Neural progenitor cell (in vitro differentiated cells): ENCODE measurements around the gene LDB3. TPM values are rescaled to one million over a fixed set of nuclear protein-coding genes. Genes with fewer than 3 reads are reported as not detected.

Experiments
- DNase-seq: peaks from one replicate; pipeline ENCODE4 v3.0.0-alpha.2; 2016; ENCODE audit warnings: low spot score
- H2AFZ ChIP-seq: fragments of 200-600 bp; sonication (generic); replicated peaks from 2 replicates; pipeline ENCODE4 v1.6.1; 2016; ENCODE audit warnings: antibody characterized with exemption
- H3F3A ChIP-seq: fragments of 200-600 bp; sonication (generic); 2 replicates; pipeline ENCODE4 v1.6.1; 2016; ENCODE audit warnings: antibody characterized with exemption, low read depth
- H3K27ac ChIP-seq: fragments of 200-600 bp; sonication (generic); 2 replicates; pipeline ENCODE4 v1.5.1; 2016; ENCODE audit warnings: mild to moderate bottlenecking
- H3K27me3 ChIP-seq: fragments of 200-600 bp; sonication (generic); 2 replicates; pipeline ENCODE4 v1.6.1; 2016; ENCODE audit warnings: mild to moderate bottlenecking, moderate library complexity
- H3K36me3 ChIP-seq: fragments of 200-600 bp; sonication (generic); 2 replicates; pipeline ENCODE4 v1.5.1; 2016
- H3K4me1 ChIP-seq: fragments of 200-600 bp; sonication (generic); 2 replicates; pipeline ENCODE4 v1.6.1; 2016; ENCODE audit warnings: mixed run types
- H3K4me2 ChIP-seq: fragments of 200-600 bp; sonication (generic); 2 replicates; pipeline ENCODE4 v1.6.1; 2016
- H3K4me3 ChIP-seq: fragments of 200-600 bp; sonication (generic); 2 replicates; pipeline ENCODE4 v1.5.1; 2016
- H3K79me2 ChIP-seq: fragments of 200-600 bp; sonication (generic); 2 replicates; pipeline ENCODE4 v1.6.1; 2016; ENCODE audit warnings: low read depth
- H3K9ac ChIP-seq: fragments of 200-600 bp; sonication (generic); 2 replicates; pipeline ENCODE4 v1.6.1; 2016
- H3K9me3 ChIP-seq: fragments of 200-600 bp; sonication (generic); 2 replicates; pipeline ENCODE4 v1.5.1; 2016; ENCODE audit warnings: low read depth
- H4K20me1 ChIP-seq: fragments of 200-600 bp; sonication (generic); 2 replicates; pipeline ENCODE4 v1.6.1; 2016; ENCODE audit warnings: low read depth
- H3K27ac Mint-ChIP-seq: 3 replicates; pipeline ENCODE4 v1.8.0; 2021; ENCODE audit warnings: mixed read lengths
- H3K27me3 Mint-ChIP-seq: 2 replicates; pipeline ENCODE4 v1.8.0; 2022; ENCODE audit warnings: low read depth, mild to moderate bottlenecking, inconsistent platforms, moderate library complexity, mixed read lengths; ENCODE audit not compliant: insufficient read depth
- H3K36me3 Mint-ChIP-seq: 3 replicates; pipeline ENCODE4 v1.8.0; 2021; ENCODE audit warnings: mixed read lengths
- H3K4me1 Mint-ChIP-seq: 3 replicates; pipeline ENCODE4 v1.8.0; 2021; ENCODE audit warnings: mixed read lengths
- H3K4me3 Mint-ChIP-seq: 3 replicates; pipeline ENCODE4 v1.8.0; 2021; ENCODE audit warnings: mild to moderate bottlenecking, moderate library complexity, mixed read lengths
- H3K9me3 Mint-ChIP-seq: 3 replicates; pipeline ENCODE4 v1.8.0; 2020; ENCODE audit warnings: mixed read lengths
- CTCF ChIP-seq: fragments of 200-600 bp; sonication (generic); IDR thresholded peaks from 2 replicates; pipeline ENCODE4 v1.5.1; 2017; ENCODE audit warnings: antibody characterized with exemption, mild to moderate bottlenecking
- EZH2 ChIP-seq: fragments of 200-600 bp; sonication (generic); IDR thresholded peaks from 2 replicates; pipeline ENCODE4 v1.6.1; 2017; ENCODE audit warnings: antibody characterized with exemption, mild to moderate bottlenecking, moderate library complexity
- EZH2phosphoT487 ChIP-seq: fragments of 200-600 bp; sonication (generic); IDR thresholded peaks from 2 replicates; pipeline ENCODE4 v1.6.1; 2017; ENCODE audit warnings: antibody characterized with exemption
- total RNA-seq: library from RNA; depleted of rRNA; stranded (reverse); fragments of >200 nt; gene quantifications from 2 replicates; pipeline ENCODE4 v1.2.3, GENCODE V29; 2015; ENCODE audit warnings: low replicate concordance

Gene LDB3
- total RNA-seq, 1 donor from 2014 or later, result not detected

- H3K4me1 Mint-ChIP-seq, result peaks cover 37% of the 10 kb centered on the region
- H3K4me3 ChIP-seq, result no peak overlapping the region
- no peaks in the 10 kb centered on the region for H3K9me3 Mint-ChIP-seq
- H4K20me1 ChIP-seq, result no peaks in the 10 kb centered on the region
- H3K36me3 Mint-ChIP-seq, result no peaks in the 10 kb centered on the region
- H3K36me3 ChIP-seq, result no peaks in the 10 kb centered on the region
- no peaks in the 10 kb centered on the region for H3K79me2 ChIP-seq
- H3K4me2 ChIP-seq, result peak overlapping the region; percentile 20
- peak overlapping the region; percentile 96 for H3K27ac Mint-ChIP-seq
- peaks cover 3% of the 10 kb centered on the region for H3K27me3 Mint-ChIP-seq
- no peaks in the 10 kb centered on the region for H3K27me3 ChIP-seq
- H3F3A ChIP-seq, result no peaks in the 10 kb centered on the region
- DNase-seq, result peak; percentile 42
- no peak overlapping the region for H3K9ac ChIP-seq
- H3K27ac ChIP-seq, result no peak overlapping the region
- TF ChIP-seq EZH2phosphoT487 (no peak), CTCF (no peak), EZH2 (no peak)
- H3K4me3 Mint-ChIP-seq, result no peak overlapping the region
- H3K9me3 ChIP-seq, result no peaks in the 10 kb centered on the region
- peaks cover 34% of the 10 kb centered on the region for H3K4me1 ChIP-seq
- H2AFZ ChIP-seq, result peak overlapping the region; percentile 50
Measured at GRCh38 chr10:86671985-86672710, 3.8 kb downstream of the LDB3 start.

- no peak for DNase-seq
- no peak overlapping the region for H3K4me3 Mint-ChIP-seq
- no peak overlapping the region for H2AFZ ChIP-seq
- peaks cover 3% of the 10 kb centered on the region for H3K27me3 Mint-ChIP-seq
- no peaks in the 10 kb centered on the region for H3K36me3 ChIP-seq
- H3K4me1 Mint-ChIP-seq, result peaks cover 32% of the 10 kb centered on the region
- peak overlapping the region; percentile 42 for H3K4me2 ChIP-seq
- no peaks in the 10 kb centered on the region for H4K20me1 ChIP-seq
- H3K27ac Mint-ChIP-seq, result peak overlapping the region; percentile 17
- H3K27me3 ChIP-seq, result no peaks in the 10 kb centered on the region
- no peaks in the 10 kb centered on the region for H3K9me3 ChIP-seq
- no peaks in the 10 kb centered on the region for H3F3A ChIP-seq
- no peaks in the 10 kb centered on the region for H3K79me2 ChIP-seq
- no peaks in the 10 kb centered on the region for H3K9me3 Mint-ChIP-seq
- H3K9ac ChIP-seq, result no peak overlapping the region
- no peaks in the 10 kb centered on the region for H3K36me3 Mint-ChIP-seq
- H3K27ac ChIP-seq, result no peak overlapping the region
- H3K4me1 ChIP-seq, result peaks cover 31% of the 10 kb centered on the region
- TF ChIP-seq EZH2 (no peak), EZH2phosphoT487 (no peak), CTCF (no peak)
- H3K4me3 ChIP-seq, result no peak overlapping the region
Measured at GRCh38 chr10:86673216-86673826, 5.0 kb downstream of the LDB3 start.

GRCh38 chr10:86673827-86674581, 5.7 kb downstream of the LDB3 start:
- H3K36me3 ChIP-seq, result no peaks in the 10 kb centered on the region
- H3K4me1 ChIP-seq, result peaks cover 25% of the 10 kb centered on the region
- H3K79me2 ChIP-seq, result no peaks in the 10 kb centered on the region
- H2AFZ ChIP-seq, result no peak overlapping the region
- peak; percentile 58 for DNase-seq
- no peaks in the 10 kb centered on the region for H3F3A ChIP-seq
- no peak overlapping the region for H3K9ac ChIP-seq
- no peaks in the 10 kb centered on the region for H3K27me3 ChIP-seq
- no peaks in the 10 kb centered on the region for H3K9me3 ChIP-seq
- H3K27ac Mint-ChIP-seq, result peak overlapping the region; percentile 33
- no peaks in the 10 kb centered on the region for H3K36me3 Mint-ChIP-seq
- H3K4me1 Mint-ChIP-seq, result peaks cover 27% of the 10 kb centered on the region
- TF ChIP-seq CTCF, result no peak
- TF ChIP-seq EZH2phosphoT487, result no peak
- H3K27me3 Mint-ChIP-seq, result peaks cover 3% of the 10 kb centered on the region
- H3K9me3 Mint-ChIP-seq, result no peaks in the 10 kb centered on the region
- no peak overlapping the region for H3K4me3 ChIP-seq
- H4K20me1 ChIP-seq, result no peaks in the 10 kb centered on the region
- H3K27ac ChIP-seq, result no peak overlapping the region
- H3K4me3 Mint-ChIP-seq, result peak overlapping the region; percentile 50
- H3K4me2 ChIP-seq, result peak overlapping the region; percentile 42
